Endothelial cell of umbilical vein (primary cell): ENCODE data around the gene LHFPL6. TPM values are rescaled to one million over a fixed set of nuclear protein-coding genes. Genes with fewer than 3 reads are reported as not detected.

Experiments
- BruUV-seq: library from RNA; stranded (reverse); fragments of 400-500 nt; replicated peaks from 2 replicates; lab custom pipeline; 2021; lab: Mats Ljungman, UMichigan
- CTCF ChIA-PET: fragments of 300-600, 350-600 bp; sonication (Branson Sonifier 250); formaldehyde crosslinking; loops from one replicate; lab custom pipeline; 2021; ENCODE audit warnings: antibody characterized with exemption, inconsistent platforms; lab: Charles Lee
- POLR2A ChIA-PET: fragments of 300-600, 350-600 bp; sonication (Branson Sonifier 250); formaldehyde crosslinking; loops from one replicate; lab custom pipeline; 2021; ENCODE audit warnings: antibody characterized with exemption, inconsistent platforms; lab: Charles Lee
- DNase-seq: peaks from one replicate; pipeline ENCODE4 v3.0.0-alpha.2; 2011; ENCODE audit warnings: low read depth, low spot score
- FAIRE-seq: peaks from 2 replicates; lab custom pipeline; 2011; peaks lifted over from hg19 to GRCh38; lab: Jason Lieb, UNC
- H2AFZ ChIP-seq: 2 replicates; pipeline ENCODE4 v1.6.0; 2012; ENCODE audit warnings: low read depth, low read length, control low read depth, inconsistent platforms
- H3K27ac ChIP-seq: 2 replicates; pipeline ENCODE4 v1.5.1; 2011; ENCODE audit warnings: low read depth, mild to moderate bottlenecking, control low read depth, low read length, moderate library complexity; ENCODE audit not compliant: insufficient read depth
- H3K27me3 ChIP-seq, 2 experiments: 2 replicates each; pipeline versions ENCODE4 v1.6.0 to v1.6.1; 2011; ENCODE audit warnings: low read length in 2 of 2, mixed read lengths in 1 of 2; ENCODE audit not compliant: control insufficient read depth in 2 of 2, insufficient read depth in 2 of 2
- H3K36me3 ChIP-seq, 2 experiments: 2 replicates in 1 of 2; 3 replicates in 1 of 2; pipeline ENCODE4 v1.5.1; 2011; ENCODE audit warnings: low read length in 2 of 2, mild to moderate bottlenecking in 1 of 2, moderate library complexity in 1 of 2; ENCODE audit not compliant: control insufficient read depth in 2 of 2, insufficient read depth in 2 of 2; ENCODE audit errors: extremely low read depth in 1 of 2
- H3K4me1 ChIP-seq: 3 replicates; pipeline ENCODE4 v1.5.1; 2011; ENCODE audit warnings: mild to moderate bottlenecking, low read length; ENCODE audit not compliant: control insufficient read depth, insufficient read depth; ENCODE audit errors: extremely low read depth
- H3K4me2 ChIP-seq: 2 replicates; pipeline ENCODE4 v1.6.1; 2011; ENCODE audit warnings: low read length, control low read depth, mixed read lengths; ENCODE audit not compliant: insufficient read depth
- H3K4me3 ChIP-seq, 3 experiments: fragments of 200-600 bp in 1 of 3; sonication (generic), shearing (Covaris generic) in 1 of 3; replicated peaks in 1 of 3; 2 replicates each; pipeline ENCODE4 v1.5.1; 2011 to 2016; ENCODE audit warnings: control low read depth in 3 of 3, low read length in 3 of 3, mild to moderate bottlenecking in 2 of 3, inconsistent platforms in 1 of 3, low read depth in 1 of 3, moderate library complexity in 1 of 3; ENCODE audit not compliant: insufficient read depth in 1 of 3
- H3K79me2 ChIP-seq: 2 replicates; pipeline ENCODE4 v1.6.0; 2012; ENCODE audit warnings: low read length, inconsistent platforms; ENCODE audit not compliant: control insufficient read depth, insufficient read depth
- H3K9ac ChIP-seq: replicated peaks from 2 replicates; pipeline ENCODE3; 2011; ENCODE audit warnings: low read length, control low read depth; ENCODE audit not compliant: insufficient read depth; ENCODE audit errors: extremely low read depth
- H3K9me1 ChIP-seq: replicated peaks from 3 replicates; pipeline ENCODE4 v1.6.0; 2011; ENCODE audit warnings: mild to moderate bottlenecking, low read length; ENCODE audit not compliant: control insufficient read depth, insufficient read depth; ENCODE audit errors: extremely low read depth
- H3K9me3 ChIP-seq: replicated peaks from 2 replicates; pipeline ENCODE4 v1.5.1; 2012; ENCODE audit warnings: low read length, inconsistent platforms; ENCODE audit not compliant: control insufficient read depth, insufficient read depth
- H4K20me1 ChIP-seq: replicated peaks from 2 replicates; pipeline ENCODE3; 2011; ENCODE audit warnings: mild to moderate bottlenecking, low read length; ENCODE audit not compliant: control insufficient read depth, insufficient read depth; ENCODE audit errors: extremely low read depth
- CTCF ChIP-seq, 2 donors: IDR thresholded peaks; 1 replicate in 1 of 2; 2 replicates in 1 of 2; pipeline ENCODE4 v1.5.1; 2011; ENCODE audit warnings: low read length in 2 of 2, mild to moderate bottlenecking in 2 of 2, moderate library complexity in 2 of 2, control low read depth in 1 of 2, inconsistent platforms in 1 of 2, low read depth in 1 of 2; ENCODE audit not compliant: insufficient read depth in 1 of 2; ENCODE audit errors: extremely low read depth in 1 of 2
- EZH2 ChIP-seq: IDR thresholded peaks from 2 replicates; pipeline ENCODE4 v1.6.1; 2012; ENCODE audit warnings: borderline replicate concordance, low read depth, mild to moderate bottlenecking, moderate library complexity, low read length, inconsistent platforms; ENCODE audit not compliant: severe bottlenecking
- FOS ChIP-seq: IDR thresholded peaks from 2 replicates; pipeline ENCODE4 v1.6.1; 2011; ENCODE audit warnings: mild to moderate bottlenecking, low read length, moderate library complexity, borderline replicate concordance; ENCODE audit not compliant: insufficient read depth
- GATA2 ChIP-seq: IDR thresholded peaks from 2 replicates; pipeline ENCODE4 v1.7.0; 2011; ENCODE audit warnings: low read depth, mild to moderate bottlenecking, moderate library complexity, mixed read lengths, low read length; ENCODE audit not compliant: insufficient read length, insufficient read depth
- JUN ChIP-seq: IDR thresholded peaks from 2 replicates; pipeline ENCODE4 v1.6.1; 2011; ENCODE audit warnings: borderline replicate concordance, low read depth; ENCODE audit not compliant: insufficient read length, insufficient read depth
- MAX ChIP-seq: IDR thresholded peaks from 2 replicates; pipeline ENCODE4 v1.6.1; 2011; ENCODE audit not compliant: insufficient read depth, insufficient read length
- MYC ChIP-seq: IDR thresholded peaks from one replicate; pipeline ENCODE4 v1.6.1; 2011; ENCODE audit warnings: mild to moderate bottlenecking, low read depth, low read length
- POLR2A ChIP-seq: IDR thresholded peaks from 2 replicates; pipeline ENCODE4 v1.6.1; 2012; ENCODE audit warnings: low read depth, mild to moderate bottlenecking, control low read depth, low read length
- POLR2AphosphoS5 ChIP-seq: IDR thresholded peaks from 2 replicates; pipeline ENCODE4 v1.6.1; 2012; ENCODE audit warnings: low read depth, mild to moderate bottlenecking, control low read depth, low read length, moderate library complexity; ENCODE audit not compliant: insufficient read depth
- dilution Hi-C: fragments of 300-500 bp; cut with MboI; formaldehyde crosslinking; loops from one replicate; pipeline ENCODE4 v1.15.0; 2019; ENCODE audit warnings: low sequenced_read_pairs; ENCODE audit not compliant: extremely low pct_ligation_motif_present
- intact Hi-C: fragments of 100-400 bp; cut with micrococcal nuclease; formaldehyde crosslinking; loops from one replicate; pipeline ENCODE4 v1.10.0; 2022
- polyA plus RNA-seq, 4 experiments: library from polyadenylated mRNA; depleted of rRNA in 3 of 4; stranded (reverse) in 3 of 4; unstranded in 1 of 4; fragments of >200 nt; gene quantifications; 2 replicates each; pipeline versions ENCODE4 v1.2.1 to v1.2.3, GENCODE V29; 2011 to 2012; ENCODE audit warnings: missing spikeins in 1 of 4
- total RNA-seq: library from RNA; stranded (reverse); gene quantifications from 2 replicates; pipeline ENCODE4 v1.2.3, GENCODE V29; 2021

The LHFPL6 gene
- total and polyA plus RNA-seq, 2 donors (not counting 3 experiments of a cell fraction or from before 2014, with no cell fraction given), result 17.5 to 19.4 TPM

DNA sequence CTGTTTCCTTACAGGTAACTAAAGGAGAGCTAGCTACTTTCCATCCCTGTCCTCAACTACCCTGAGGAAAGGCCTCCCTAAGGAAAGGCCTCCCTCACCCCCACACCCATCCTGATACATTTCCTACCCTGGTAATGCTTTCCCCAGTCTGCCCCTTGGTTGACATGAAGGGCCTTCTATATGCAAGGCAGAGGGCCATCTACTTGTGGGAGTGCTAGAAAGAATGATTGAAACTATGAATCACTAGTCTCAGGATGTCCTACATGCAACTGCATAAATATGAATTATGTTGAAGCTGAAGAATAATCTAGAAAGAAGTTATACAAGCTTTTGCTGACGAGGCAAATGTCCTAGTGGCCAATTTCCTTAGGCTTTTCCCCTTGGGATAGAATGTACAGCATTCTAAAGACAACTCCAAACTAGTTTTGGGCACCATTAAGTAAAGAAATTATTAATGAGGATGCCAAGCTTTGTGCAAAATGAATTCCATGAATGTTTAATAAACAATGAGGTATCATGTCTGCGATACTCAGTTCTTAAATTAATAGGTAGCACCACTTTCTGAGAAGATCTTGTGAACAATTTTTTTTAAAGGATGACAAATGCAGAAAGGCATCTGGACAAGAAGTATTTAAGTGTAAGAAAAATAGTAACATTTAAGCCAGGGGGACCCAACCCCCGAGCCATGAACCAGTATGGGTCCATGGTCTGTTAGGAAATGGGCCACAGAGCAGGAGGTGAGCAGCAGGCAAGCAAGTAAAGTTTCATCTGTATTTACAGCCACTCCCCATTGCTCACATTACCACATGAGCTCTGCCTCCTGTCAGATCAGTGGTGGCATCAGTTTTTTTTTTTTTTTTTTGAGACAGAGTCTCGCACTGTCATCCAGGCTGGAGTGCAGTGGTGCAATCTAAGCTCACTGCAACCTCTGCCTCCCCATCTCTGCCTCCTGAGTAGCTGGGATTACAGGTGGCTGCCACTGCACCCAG lies 223.0 kb downstream of the LHFPL6 start:
- H3K9me1 ChIP-seq, result no peaks in the 10 kb centered on the region
- H3K27ac ChIP-seq, result no peak overlapping the region
- no peak for TF ChIP-seq MAX
- no peak for TF ChIP-seq GATA2
- TF ChIP-seq EZH2, result no peak
- no peak for TF ChIP-seq POLR2AphosphoS5
- TF ChIP-seq JUN, result no peak
- no peak for TF ChIP-seq POLR2A
- no peak for TF ChIP-seq FOS
- TF ChIP-seq MYC, result no peak
- TF ChIP-seq CTCF (IDR thresholded peaks at IDR 0.05; ENCODE audit: extremely low read depth in 1 of 2, insufficient read depth in 1 of 2, low read depth in 1 of 2, low read length in 2 of 2), result no peak
- FAIRE-seq (no peak), DNase-seq (no peak)
- no peak overlapping the region for H3K4me2 ChIP-seq
- dilution Hi-C loops, result no loop called here
- no peak overlapping the region for H2AFZ ChIP-seq
- H3K9me3 ChIP-seq, result no peaks in the 10 kb centered on the region
- no peaks in the 10 kb centered on the region for H3K36me3 ChIP-seq
- ChIA-PET CTCF (interaction anchor here (2.2 kb wide), 1 partner anchor 232 kb away, joined by 5 read pairs; no protein-coding TSS in a partner anchor), POLR2A (no interaction called here)
- no peaks in the 10 kb centered on the region for H4K20me1 ChIP-seq
- no peaks in the 10 kb centered on the region for H3K4me1 ChIP-seq
- no peak overlapping the region for H3K9ac ChIP-seq
- BruUV-seq, result no TSS peak
- H3K27me3 ChIP-seq, result no peaks in the 10 kb centered on the region
- H3K79me2 ChIP-seq, result no peaks in the 10 kb centered on the region
- intact Hi-C loops, result no loop called here
- no peak overlapping the region for H3K4me3 ChIP-seq
